GM21423 (cell line): ENCODE data around the gene MYO6.
"Not testable (repeated sequence)": the region's sequence is repeated elsewhere in the genome, so short reads cannot be mapped to it uniquely, and the experiment has no call there.

ENCODE experiments used
- ATAC-seq: cut with Tn5 transposase; IDR thresholded peaks from one replicate; pipeline ENCODE4 v1.9.1; 2021; ENCODE audit warnings: mild to moderate bottlenecking, moderate library complexity; ENCODE audit not compliant: unreplicated experiment

Gene MYO6

GRCh38 chr6:75748743-75749538, at the start of gene MYO6:
TSS of gene MYO6 (plus strand) at chr6:75749239. CDS start at chr6:75817548, 68,309 bp downstream.
- peak; percentile 78 for ATAC-seq

- not testable (repeated sequence) for ATAC-seq
Observed at GRCh38 chr6:75708334-75708733, 40.7 kb upstream of the MYO6 start.

GRCh38 chr6:75711173-75711572, 37.9 kb upstream of the MYO6 start:
- ATAC-seq: no peak

GRCh38 chr6:75719133-75719532, 29.9 kb upstream of the MYO6 start:
- ATAC-seq: no peak

- no peak for ATAC-seq
Observed at GRCh38 chr6:75723382-75723781, 25.7 kb upstream of the MYO6 start.

- no peak for ATAC-seq
Observed at GRCh38 chr6:75727206-75727605, 21.8 kb upstream of the MYO6 start.

GRCh38 chr6:75731029-75731428, 18.0 kb upstream of the MYO6 start:
- ATAC-seq: not testable (repeated sequence)

- peak; percentile 90 for ATAC-seq
Observed at GRCh38 chr6:75735491-75736186, 13.4 kb upstream of the MYO6 start.

GRCh38 chr6:75743971-75744370, 5.1 kb upstream of the MYO6 start:
- no peak for ATAC-seq

- no peak for ATAC-seq
Observed at GRCh38 chr6:75745404-75745803, 3.6 kb upstream of the MYO6 start.

GRCh38 chr6:75746221-75746620, 2.8 kb upstream of the MYO6 start:
- ATAC-seq: no peak

GRCh38 chr6:75747152-75747992, 1.7 kb upstream of the MYO6 start:
- ATAC-seq: no peak

- peak; percentile 2 for ATAC-seq
Observed at GRCh38 chr6:75748003-75748742, 866 bp upstream of the MYO6 start.

- no peak for ATAC-seq
Observed at GRCh38 chr6:75751443-75751842, 2.4 kb downstream of the MYO6 start.

GRCh38 chr6:75752365-75752764, 3.3 kb downstream of the MYO6 start:
- no peak for ATAC-seq

- no peak for ATAC-seq
Observed at GRCh38 chr6:75755704-75756103, 6.7 kb downstream of the MYO6 start.

- no peak for ATAC-seq
Observed at GRCh38 chr6:75757295-75757694, 8.3 kb downstream of the MYO6 start.

GRCh38 chr6:75758061-75758460, 9.0 kb downstream of the MYO6 start:
- ATAC-seq: no peak

GRCh38 chr6:75759207-75759606, 10.2 kb downstream of the MYO6 start:
- no peak for ATAC-seq

GRCh38 chr6:75760320-75760719, 11.3 kb downstream of the MYO6 start:
- no peak for ATAC-seq

- no peak for ATAC-seq
Observed at GRCh38 chr6:75761489-75761888, 12.4 kb downstream of the MYO6 start.
